ENCODE results near the gene TNFRSF9. TPM values are rescaled to one million over a fixed set of nuclear protein-coding genes. Genes with fewer than 3 reads are reported as not detected.
"Not testable (repeated sequence)": the region's sequence is repeated elsewhere in the genome, so short reads cannot be mapped to it uniquely, and the experiment has no call there.

Gene TNFRSF9
- total RNA-seq, 1 donor from 2014 or later: 0.28 TPM

GRCh38 chr1:7921796-7922195 is 18.8 kb downstream of the TNFRSF9 start:
- Mint-ChIP-seq H3K4me1 (no peaks in the 10 kb centered on the region), H3K27me3 (ENCODE audit: low read depth) (no peaks in the 10 kb centered on the region), H3K27ac (ENCODE audit: unreplicated experiment) (no peak overlapping the region), H3K36me3 (ENCODE audit: low read depth) (no peaks in the 10 kb centered on the region), H3K4me3 (no peak overlapping the region), H3K9me3 (no peaks in the 10 kb centered on the region)
- no peak for DNase-seq (ENCODE audit: low read depth, low spot score)
- no peak for TF ChIP-seq CTCF (conservative IDR thresholded peaks at IDR 0.05)

DNA sequence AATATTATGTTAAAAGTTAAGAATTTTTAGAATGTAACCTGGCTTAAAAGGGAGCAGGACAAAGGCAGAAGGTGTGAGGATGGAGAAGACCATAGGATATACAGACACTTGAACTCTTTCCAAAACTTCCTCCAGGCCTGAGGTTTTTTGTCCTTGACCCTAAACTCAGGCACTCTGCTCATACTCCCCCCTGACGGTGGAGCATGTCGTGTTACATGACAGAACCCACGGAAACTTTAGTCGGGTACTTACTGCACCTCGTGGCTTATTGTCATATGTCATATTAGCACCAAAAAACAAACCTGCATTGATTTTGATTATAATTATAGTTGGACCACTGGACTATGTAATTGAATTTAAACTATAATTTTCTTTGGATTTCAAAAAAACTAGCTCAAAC is 20.8 kb downstream of the TNFRSF9 start:
- H3K9me3 Mint-ChIP-seq: no peaks in the 10 kb centered on the region
- no peak for TF ChIP-seq CTCF (conservative IDR thresholded peaks at IDR 0.05)
- H3K27me3 Mint-ChIP-seq (ENCODE audit: low read depth): no peaks in the 10 kb centered on the region
- no peaks in the 10 kb centered on the region for H3K36me3 Mint-ChIP-seq (ENCODE audit: low read depth)
- H3K4me3 Mint-ChIP-seq: no peak overlapping the region
- no peaks in the 10 kb centered on the region for H3K4me1 Mint-ChIP-seq
- H3K27ac Mint-ChIP-seq (ENCODE audit: unreplicated experiment): no peak overlapping the region
- no peak for DNase-seq (ENCODE audit: low read depth, low spot score)

- not testable (repeated sequence) for DNase-seq (ENCODE audit: low read depth, low spot score); H3K27me3 Mint-ChIP-seq (ENCODE audit: low read depth); H3K36me3 Mint-ChIP-seq (ENCODE audit: low read depth); H3K4me1 Mint-ChIP-seq; H3K9me3 Mint-ChIP-seq; H3K4me3 Mint-ChIP-seq; H3K27ac Mint-ChIP-seq (ENCODE audit: unreplicated experiment)
These were observed 22.7 kb downstream of the TNFRSF9 start for GRCh38 chr1:7917971-7918370.

GRCh38 chr1:7916501-7916830 is 24.2 kb downstream of the TNFRSF9 start:
- no peak for TF ChIP-seq CTCF (conservative IDR thresholded peaks at IDR 0.05)
- DNase-seq (ENCODE audit: low read depth, low spot score): no peak
- Mint-ChIP-seq H3K36me3 (ENCODE audit: low read depth) (no peaks in the 10 kb centered on the region), H3K27me3 (ENCODE audit: low read depth) (no peaks in the 10 kb centered on the region), H3K4me3 (no peak overlapping the region), H3K27ac (ENCODE audit: unreplicated experiment) (no peak overlapping the region), H3K4me1 (no peaks in the 10 kb centered on the region), H3K9me3 (no peaks in the 10 kb centered on the region)

GRCh38 chr1:7915826-7916500 is 24.7 kb downstream of the TNFRSF9 start:
- no peak for DNase-seq (ENCODE audit: low read depth, low spot score)
- H3K9me3 Mint-ChIP-seq: no peaks in the 10 kb centered on the region
- no peak overlapping the region for H3K4me3 Mint-ChIP-seq
- no peaks in the 10 kb centered on the region for H3K4me1 Mint-ChIP-seq
- TF ChIP-seq CTCF (conservative IDR thresholded peaks at IDR 0.05): no peak
- H3K27me3 Mint-ChIP-seq (ENCODE audit: low read depth): no peaks in the 10 kb centered on the region
- H3K27ac Mint-ChIP-seq (ENCODE audit: unreplicated experiment): no peak overlapping the region
- no peaks in the 10 kb centered on the region for H3K36me3 Mint-ChIP-seq (ENCODE audit: low read depth)

DNA sequence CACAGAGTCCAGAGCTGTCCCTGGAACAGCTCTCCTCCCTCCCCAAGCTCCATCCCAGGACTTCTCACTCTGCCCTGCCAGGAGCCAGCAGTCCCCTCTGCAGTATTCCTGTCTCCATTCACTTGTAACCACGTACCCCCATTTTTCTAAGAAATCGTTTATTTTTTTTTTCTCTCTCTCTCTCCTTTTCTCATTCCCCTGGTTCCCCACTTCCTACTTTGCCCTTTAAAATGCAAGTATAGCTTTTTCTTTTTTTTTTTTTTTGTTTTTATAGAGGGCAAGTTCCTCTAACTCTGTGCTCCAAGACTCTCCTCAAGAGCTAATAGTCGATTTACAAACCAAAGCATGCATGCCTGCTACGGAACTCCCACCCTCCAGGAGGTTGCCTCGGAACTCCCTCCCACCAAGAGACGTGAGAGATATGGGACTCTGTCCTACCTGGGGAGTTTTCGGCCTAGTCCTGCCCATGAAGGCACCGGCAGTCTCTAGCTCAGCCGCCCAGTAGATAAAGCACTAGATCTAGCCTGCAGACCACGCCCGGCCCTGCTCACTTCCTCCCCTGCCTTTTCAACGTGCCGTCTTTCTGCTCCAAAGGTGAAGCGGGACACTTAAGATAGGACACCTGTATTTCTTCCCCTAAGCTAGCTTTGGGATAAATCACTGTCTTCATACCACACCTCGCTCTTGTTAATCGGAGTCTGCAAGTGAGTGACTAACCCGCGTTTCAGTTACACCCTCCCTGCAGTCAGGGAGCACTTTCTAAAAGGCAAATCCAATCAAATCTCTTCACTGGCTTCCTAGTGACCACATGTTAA is 27.7 kb downstream of the TNFRSF9 start:
- no peak overlapping the region for H3K4me3 Mint-ChIP-seq
- no peak for DNase-seq (ENCODE audit: low read depth, low spot score)
- H3K27ac Mint-ChIP-seq (ENCODE audit: unreplicated experiment): no peak overlapping the region
- no peaks in the 10 kb centered on the region for H3K36me3 Mint-ChIP-seq (ENCODE audit: low read depth)
- no peaks in the 10 kb centered on the region for H3K9me3 Mint-ChIP-seq
- H3K4me1 Mint-ChIP-seq: no peaks in the 10 kb centered on the region
- H3K27me3 Mint-ChIP-seq (ENCODE audit: low read depth): no peaks in the 10 kb centered on the region
- TF ChIP-seq CTCF (conservative IDR thresholded peaks at IDR 0.05): no peak

All from neural crest cell (in vitro differentiated cells).